NCI-H460 (cell line): ENCODE measurements around the gene MACROD2. TPM values are rescaled to one million over a fixed set of nuclear protein-coding genes. Genes with fewer than 3 reads are reported as not detected.

Experiments
- DNase-seq: peaks from one replicate; pipeline ENCODE4 v3.0.0-alpha.2; 2016; ENCODE audit warnings: low read depth; ENCODE audit errors: extremely low read depth
- total RNA-seq: library from RNA; depleted of rRNA; stranded (reverse); fragments of >200 nt; shearing (Covaris generic); gene quantifications from 2 replicates; pipeline ENCODE4 v1.2.3, GENCODE V29; 2014

MACROD2 gene
- total RNA-seq, 1 experiment from 2014 or later: 2.0 TPM

- DNase-seq: no peak
Observed at GRCh38 chr20:14724036-14724435, 728.7 kb downstream of the MACROD2 start.

DNA sequence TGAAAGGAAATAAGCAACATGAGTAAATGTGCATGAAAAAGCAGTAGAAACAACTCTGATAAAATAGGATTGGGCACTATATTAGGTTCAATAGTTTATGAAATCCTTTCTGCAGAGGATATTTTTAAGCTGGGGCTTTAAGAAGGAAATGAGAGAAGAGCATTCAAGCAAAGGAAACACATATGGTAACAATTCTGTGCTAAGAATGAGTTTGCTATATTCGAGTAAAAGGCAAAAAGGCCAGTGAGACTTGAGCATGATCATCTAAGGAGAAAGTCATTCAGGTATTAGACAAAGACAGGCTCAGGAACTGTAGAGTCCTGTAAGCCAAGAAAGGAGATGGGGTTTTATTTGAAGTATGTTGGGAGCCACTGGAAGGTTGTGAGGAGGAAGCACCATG is 729.2 kb downstream of the MACROD2 start:
- DNase-seq: no peak

DNA sequence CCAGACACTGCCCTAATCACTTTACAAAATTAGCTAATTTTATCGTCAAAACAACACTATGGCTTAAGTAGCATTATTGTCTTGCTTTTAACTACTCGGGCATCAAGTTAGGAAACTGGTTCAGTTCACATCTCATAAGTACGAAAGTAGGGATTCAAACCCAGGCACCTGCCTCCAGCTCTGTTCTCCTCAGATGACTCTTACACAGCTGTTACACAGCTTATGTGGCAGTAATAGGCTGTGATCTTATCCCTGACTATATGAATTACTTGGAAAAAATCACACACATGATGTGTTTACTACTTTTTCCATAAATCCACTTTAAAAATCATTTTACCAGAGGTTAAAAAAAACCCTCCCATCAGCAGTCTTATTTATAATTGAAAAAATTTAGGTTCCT is 731.3 kb downstream of the MACROD2 start:
- no peak for DNase-seq

DNA sequence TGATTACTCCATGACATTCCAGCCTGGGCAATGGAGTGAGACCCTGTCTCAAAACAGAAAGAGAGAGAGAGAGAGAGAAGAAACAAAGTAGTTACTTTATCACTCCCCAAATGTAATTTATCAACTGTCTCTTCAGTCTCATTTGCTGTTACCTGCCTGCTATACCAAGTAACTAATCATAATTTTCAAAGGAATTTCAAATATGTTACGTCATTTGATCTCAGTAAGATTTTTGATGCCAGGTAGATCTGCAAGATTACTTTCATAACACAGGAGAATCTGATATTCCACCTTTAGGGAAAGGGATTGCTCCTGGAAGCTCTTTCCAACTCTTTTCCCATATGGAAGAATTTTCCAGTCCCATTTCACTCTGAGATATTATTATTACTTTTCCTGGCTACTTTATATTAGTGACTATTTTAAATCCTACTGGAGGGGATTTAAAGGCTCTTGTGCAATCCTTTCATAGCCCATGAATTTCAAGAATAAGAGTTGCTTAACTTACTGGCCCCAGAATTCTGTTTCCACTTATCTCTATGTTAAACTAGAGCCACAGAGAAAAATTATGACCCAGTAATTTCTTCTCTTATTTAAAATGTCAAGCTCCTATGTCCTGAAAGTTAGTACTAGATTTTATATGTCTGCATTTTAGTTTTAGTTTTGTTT is 732.3 kb downstream of the MACROD2 start:
- DNase-seq: no peak

DNA sequence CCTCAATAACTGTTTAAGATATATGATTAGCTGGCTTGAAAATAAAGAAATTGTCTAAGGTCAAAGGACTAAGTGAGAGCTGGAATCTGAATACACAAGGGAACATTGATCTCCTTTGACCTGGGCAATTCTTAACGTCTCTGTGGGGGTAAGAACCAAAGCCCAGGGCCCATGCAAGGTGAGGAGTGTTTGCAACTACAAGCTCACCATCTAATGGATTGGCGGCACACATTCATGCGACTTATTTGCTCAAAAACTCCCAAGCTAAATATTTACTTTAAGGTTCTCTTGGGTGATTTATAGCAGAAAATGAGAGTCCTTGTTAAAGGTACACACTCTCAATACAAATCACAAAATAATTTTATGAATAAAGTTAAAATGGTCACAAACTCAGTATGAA is 734.1 kb downstream of the MACROD2 start:
- DNase-seq: no peak

- DNase-seq: no peak
Observed at GRCh38 chr20:14732343-14732742, 737.0 kb downstream of the MACROD2 start.

DNA sequence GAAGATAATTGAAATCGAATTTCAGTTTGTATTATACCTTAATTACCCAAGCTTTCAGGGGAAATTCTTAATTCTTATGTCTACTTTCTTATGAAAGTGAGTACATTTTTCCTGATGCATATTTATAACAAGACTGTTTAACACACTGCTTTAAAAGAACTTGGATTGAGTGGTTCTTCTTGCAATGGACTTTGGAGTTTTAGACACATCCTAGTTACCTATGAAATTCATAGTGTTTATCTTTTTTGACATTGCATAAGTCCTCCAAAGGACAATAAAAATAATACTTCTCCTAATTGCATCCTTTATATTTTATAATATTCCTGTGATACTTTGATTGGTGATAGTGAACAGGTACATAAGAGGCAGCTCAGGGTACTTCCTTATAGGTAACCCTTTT is 737.7 kb downstream of the MACROD2 start:
- no peak for DNase-seq

- no peak for DNase-seq
Observed at GRCh38 chr20:14740380-14740779, 745.1 kb downstream of the MACROD2 start.

GRCh38 chr20:14741616-14742015 is 746.3 kb downstream of the MACROD2 start:
- no peak for DNase-seq

- no peak for DNase-seq
Observed at GRCh38 chr20:14744723-14745122, 749.4 kb downstream of the MACROD2 start.

- no peak for DNase-seq
Observed at GRCh38 chr20:14745830-14746229, 750.5 kb downstream of the MACROD2 start.

GRCh38 chr20:14751191-14751590 is 755.9 kb downstream of the MACROD2 start:
- no peak for DNase-seq

- no peak for DNase-seq
Observed at GRCh38 chr20:14757728-14758127, 762.4 kb downstream of the MACROD2 start.

GRCh38 chr20:14758356-14758755 is 763.0 kb downstream of the MACROD2 start:
- DNase-seq: no peak

- DNase-seq: no peak
Observed at GRCh38 chr20:14759979-14760378, 764.7 kb downstream of the MACROD2 start.

DNA sequence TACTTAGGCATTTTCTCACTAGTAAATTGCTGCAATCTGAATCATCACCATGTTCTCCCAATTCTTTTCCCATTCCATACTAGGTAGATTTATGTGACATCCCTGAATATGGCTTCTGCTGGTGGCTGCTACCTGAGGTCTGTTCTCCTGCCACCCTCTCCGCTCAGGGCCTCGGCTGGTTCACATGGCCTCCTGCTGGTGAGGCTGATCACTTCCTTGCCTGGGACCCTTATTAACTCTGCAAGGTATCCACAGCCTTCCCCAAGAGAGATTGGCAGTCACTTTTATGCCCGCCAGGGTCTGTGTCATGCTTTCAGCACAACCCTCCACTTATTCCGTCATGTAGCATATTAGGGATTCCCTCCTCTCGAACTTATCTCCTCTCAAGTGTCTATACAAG is 766.6 kb downstream of the MACROD2 start:
- no peak for DNase-seq

DNA sequence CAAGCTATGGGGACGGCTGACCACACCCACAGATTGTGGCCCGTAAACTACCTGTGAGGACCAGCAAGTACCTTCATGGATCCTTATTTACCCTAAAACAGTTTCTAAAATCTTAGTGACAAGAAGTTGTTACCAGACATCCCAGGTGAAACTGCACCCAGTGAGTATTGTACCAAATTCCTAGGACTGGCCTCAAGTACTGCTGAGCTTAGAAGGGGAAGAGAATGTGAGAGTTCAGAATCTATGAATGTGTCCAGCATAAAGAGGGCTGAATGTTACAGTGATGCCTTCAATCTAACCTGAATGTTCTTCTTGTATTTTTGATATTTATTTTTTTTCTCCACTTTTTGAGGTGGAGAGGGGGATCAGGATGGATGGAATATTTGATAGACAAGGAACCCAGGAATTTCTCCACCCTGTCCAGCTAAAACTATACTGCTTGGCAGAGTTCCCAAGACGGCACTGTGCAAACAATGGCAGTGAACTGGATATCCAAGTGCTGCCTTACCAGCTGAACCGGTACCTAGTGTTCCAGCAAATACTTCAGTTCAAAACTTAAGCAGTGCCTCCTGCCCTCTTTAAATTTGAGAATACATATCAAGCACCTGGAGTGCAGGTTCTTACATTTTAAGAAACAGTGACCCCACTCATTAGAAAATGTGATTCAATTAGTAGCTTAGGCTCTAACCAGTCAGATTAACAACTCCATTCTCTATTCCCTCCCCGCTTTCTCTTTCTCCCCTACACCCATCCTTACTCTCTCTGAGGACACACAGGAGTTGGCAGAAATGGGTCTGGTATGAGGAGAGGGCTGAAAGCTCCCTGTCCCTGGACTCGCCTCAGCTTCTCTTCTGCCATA is 769.4 kb downstream of the MACROD2 start:
- no peak for DNase-seq

DNA sequence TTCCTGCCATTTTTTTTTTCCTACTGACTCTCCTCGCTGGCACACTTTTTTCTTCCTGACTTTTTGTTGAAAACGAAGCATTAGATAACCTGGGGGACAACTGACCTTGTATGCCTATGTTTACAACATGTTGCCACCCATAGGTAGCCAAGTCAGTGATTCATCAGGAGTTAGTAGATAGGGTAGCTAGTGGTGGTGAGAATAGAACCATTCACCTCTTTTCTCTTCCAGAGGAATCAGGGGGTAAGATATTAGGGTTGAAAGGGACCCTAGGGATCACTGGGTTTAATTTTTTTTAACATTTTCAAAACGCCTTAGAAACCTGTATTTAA is 770.0 kb downstream of the MACROD2 start:
- DNase-seq: no peak

DNA sequence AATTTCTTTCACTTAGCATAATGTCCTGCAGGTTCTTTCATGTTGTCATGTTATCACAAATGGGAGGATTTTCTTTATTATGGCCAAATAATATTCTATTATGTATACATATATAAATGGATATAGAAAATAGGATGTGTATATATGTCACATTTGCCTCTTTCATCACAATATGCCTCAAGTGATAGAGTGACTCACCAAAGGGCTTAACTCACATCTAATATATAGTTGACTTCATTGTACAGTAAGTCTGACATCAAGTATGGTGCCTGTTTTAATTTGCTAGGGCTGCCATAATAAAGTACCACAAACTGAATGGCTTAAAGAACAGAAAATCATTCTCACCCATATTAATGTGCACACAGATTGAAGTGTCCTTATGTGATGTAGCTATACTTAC is 778.2 kb downstream of the MACROD2 start:
- DNase-seq: no peak

DNA sequence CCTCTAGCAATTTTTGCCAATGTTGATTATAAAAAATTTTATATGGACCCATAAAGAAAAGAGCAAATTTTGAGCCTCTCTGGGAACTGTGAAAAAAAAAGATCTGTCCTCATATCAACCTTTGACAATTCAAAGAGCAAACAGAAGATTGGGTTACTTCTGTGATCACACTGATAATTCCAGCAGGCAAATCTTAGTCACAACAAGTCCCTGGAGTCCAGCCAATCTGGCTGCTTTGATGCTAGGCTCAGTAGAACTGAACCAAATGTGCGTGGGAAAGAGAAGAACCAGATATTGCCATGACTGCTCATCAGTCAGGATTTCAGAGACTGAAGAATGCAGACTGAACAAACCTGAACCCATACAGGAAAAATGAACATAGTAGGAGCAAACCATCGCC is 780.5 kb downstream of the MACROD2 start:
- DNase-seq: no peak

DNA sequence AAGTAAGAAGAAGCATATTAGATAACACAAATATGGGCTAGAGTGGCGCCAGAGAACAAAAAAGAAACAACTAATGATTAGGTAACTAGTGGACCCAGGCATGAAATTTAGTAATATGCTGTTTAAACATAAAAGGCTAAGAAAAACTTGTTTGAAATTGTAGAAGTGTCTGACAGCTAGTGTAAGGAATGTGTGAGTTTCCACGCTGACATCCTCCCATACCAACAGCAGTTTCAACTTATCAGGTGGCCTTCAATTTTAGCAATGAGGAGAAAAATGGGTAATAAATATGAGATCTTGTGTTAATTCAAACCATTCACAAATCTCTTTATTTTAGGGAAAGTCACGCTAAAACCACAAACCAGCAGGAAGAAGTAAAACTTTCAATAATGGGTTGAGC is 782.3 kb downstream of the MACROD2 start:
- no peak for DNase-seq

DNA sequence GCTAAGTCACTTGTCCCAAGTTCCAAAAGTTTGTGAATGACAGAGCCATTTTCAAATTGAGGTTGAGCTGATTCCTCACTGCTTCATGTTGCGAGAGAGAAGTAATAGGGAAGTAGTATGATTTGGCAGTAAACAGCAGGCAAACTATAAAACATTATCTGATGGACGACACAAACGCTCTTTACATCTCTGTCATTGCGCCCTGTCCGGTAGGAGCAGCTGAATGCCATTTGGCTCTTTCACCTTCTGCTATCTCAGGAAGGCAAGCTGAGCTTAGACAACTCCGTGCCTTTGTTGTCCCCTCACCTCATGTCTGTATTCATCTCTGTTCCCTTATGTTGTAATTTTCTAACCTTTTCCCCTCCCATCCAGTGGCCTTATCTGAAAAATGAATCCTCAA is 782.8 kb downstream of the MACROD2 start:
- no peak for DNase-seq
